Astrocyte of the spinal cord (primary cell): ENCODE measurements around the gene DEFB114.

Experiments used
- DNase-seq: peaks from one replicate; pipeline ENCODE4 v3.0.0; 2011; ENCODE audit warnings: low read depth, low spot score
- H3K4me3 ChIP-seq: 2 replicates; pipeline ENCODE4 v1.5.1; 2011; ENCODE audit warnings: low read depth, mild to moderate bottlenecking, low read length, moderate library complexity
- CTCF ChIP-seq: IDR thresholded peaks from 2 replicates; pipeline ENCODE4 v1.5.1; 2012; ENCODE audit warnings: low read depth, mild to moderate bottlenecking, low read length, inconsistent platforms
- in situ Hi-C: cut with HindIII; loops from 2 replicates; pipeline ENCODE4 v1.10.0; 2017; ENCODE audit warnings: low sequenced_read_pairs

The DEFB114 gene

GRCh38 chr6:49912196-49912595 lies 51.8 kb downstream of the DEFB114 start:
- H3K4me3 ChIP-seq: no peak overlapping the region
- TF ChIP-seq CTCF: no peak
- in situ Hi-C loops: no loop called here
- DNase-seq: no peak

- in situ Hi-C loops: no loop called here
- H3K4me3 ChIP-seq: no peak overlapping the region
- no peak for DNase-seq
- TF ChIP-seq CTCF: no peak
Observed at GRCh38 chr6:49911252-49911651, 52.7 kb downstream of the DEFB114 start.
